NCI-H2171 (cell line): ENCODE data around the gene CLEC16A.
A peak's percentile ranks its signal among the peaks of the same experiment; 100 is the strongest.

Experiments used
- DNase-seq: peaks from one replicate; lab custom pipeline; 2025; lab: John Stamatoyannopoulos, UW

Gene CLEC16A

DNA sequence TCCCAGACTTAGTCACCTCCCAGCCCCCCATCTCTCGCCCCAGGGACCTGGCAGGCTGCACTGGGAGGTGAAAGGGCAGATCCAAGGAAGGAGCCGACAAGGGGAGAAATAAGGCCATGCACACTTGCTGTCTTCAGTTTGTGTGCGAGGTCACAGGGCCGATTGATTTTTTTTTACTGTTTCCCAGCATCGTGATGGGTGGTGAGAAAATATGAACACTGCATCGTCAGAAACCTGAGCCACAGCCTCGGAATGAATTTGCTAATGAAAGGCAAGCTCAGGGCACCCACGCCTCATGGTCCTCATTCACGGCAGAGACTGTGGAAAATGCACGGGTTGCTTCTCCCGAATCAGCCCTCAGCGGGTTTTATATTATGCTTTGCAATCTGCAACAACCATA is 213.7 kb downstream of the CLEC16A start:
- no peak for DNase-seq

DNA sequence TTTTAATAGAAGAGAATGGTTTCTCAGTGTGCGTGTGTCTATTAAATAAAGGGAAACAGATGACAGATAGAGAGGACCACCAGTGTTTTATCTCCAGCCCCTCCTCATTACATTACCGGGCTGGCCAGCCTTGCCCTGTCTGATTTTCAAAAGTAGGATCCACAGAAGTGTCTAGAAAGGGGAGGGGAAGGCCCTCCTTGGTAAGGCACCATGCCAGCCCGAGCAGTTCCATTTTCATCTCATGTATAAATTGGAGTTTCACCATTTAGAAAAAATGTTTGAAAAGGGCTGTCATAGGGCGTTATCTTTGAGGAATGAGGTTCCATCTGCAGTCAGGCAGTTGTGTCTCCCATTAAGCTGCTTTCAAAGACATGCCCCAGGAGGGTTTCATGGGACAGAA is 214.9 kb downstream of the CLEC16A start:
- no peak for DNase-seq

DNA sequence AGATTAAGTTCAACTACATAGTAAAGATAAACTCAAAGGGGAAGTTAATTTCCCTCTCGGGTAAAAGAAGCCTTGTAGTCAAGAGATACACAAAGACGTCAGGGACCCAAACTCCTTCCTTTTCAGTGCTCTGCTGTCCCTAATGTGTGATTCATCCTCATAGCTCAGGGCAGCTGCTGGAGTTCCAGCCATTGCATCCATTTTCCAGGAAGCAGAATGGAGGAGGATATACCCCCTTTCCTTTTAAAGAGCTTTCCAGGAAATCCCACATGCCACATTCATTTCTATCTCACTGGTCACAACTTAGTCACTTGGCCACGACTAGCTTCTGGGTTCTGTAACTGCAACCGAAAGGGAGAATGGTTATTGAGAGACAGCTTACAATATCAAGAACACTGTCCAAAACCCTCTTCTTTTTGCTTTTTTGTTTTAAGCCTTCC is 216.3 kb downstream of the CLEC16A start:
- no peak for DNase-seq

DNA sequence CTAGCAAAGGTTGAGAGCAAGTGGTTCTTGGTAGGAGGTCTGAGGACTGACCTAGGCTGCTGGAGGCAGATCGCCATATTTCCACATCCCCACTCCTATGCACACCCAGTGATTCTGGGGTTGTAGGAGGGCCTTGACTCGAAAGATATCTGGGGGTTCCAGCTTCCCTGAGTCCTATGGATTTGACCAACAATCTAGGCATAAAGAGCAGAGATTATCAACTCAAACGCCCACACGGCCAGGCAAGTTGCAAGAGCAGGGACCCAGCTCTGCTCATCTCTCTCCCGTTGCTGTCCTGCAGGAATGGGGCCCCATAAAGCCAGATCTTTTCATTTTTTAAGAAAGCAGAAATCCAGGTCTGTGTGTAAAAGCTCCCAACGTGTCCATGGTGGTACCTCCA is 217.1 kb downstream of the CLEC16A start:
- DNase-seq, result no peak

DNA sequence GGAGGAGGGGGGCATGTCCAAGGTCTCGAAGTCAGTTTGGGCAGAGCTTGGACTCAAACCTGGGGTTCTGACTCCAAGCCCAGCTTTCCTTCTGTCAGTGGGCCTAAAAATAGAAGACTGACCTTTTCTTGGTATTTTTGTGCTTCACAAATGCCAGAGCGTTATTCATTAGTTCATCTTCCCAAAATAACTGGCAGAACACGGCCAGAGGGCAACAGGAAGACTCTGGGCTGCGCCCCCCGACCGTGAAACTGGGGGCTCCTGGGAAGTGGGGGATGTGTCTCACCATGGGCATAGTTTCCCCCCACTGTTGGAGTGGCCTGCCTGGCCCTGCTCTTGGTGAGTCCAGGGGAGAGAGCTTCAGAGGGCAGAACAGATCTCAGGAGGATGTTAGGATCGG is 217.6 kb downstream of the CLEC16A start:
- no peak for DNase-seq

DNA sequence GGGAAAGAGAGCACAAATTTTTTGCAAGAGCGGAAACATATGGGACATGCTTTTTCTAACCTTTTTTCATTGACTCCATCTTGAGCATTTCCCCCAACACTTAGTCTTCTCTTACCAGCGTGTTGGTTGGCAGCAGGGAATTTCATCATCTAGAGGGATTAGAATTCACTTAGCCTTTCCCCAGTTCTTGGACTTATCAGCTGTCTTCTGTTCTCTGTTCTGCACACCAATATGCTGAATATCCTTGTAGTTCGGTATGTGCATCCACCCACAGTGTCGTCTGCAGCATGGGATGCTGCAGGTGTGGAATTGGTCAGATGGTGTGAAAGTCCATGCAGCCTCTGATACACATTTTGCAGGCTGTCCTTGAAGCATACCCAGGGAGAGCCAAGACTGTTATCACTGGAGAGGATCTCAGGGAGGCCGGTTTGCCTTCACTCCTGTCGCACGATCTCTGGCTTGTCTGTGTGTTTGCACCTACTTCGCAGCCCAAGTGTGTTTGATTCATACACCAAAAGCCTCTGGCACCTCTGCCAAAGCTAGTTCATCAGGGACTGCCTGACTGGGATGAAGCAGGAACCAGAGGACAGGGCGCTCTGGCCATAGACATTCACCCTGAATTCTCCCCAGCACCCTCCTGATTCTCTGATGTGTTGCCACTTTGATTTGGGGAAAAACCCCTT is 218.4 kb downstream of the CLEC16A start:
- no peak for DNase-seq

DNA sequence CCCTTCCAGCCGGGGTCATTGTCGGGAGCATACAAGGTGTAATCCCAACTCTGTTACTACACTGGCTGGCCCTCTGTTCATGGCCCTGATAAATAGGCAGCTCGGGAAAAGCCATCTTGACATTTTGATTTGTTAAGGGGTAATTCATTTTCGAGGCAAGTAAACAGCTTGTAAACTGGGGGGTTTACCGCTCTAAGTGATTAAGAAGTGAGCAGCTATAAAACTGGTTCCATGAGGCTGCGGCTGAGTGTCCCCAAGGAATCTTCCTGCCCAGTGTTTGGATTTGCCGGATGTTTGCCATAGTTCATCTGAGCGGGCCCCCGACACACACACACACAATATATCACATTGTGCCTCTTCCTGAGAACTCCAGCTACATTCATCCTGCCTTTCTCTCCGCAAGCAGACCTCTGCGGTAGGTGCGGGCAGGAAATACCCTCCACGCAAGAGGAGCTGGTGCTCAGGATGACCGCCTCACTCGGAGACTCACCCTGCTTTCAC is 219.4 kb downstream of the CLEC16A start:
- DNase-seq, result no peak

DNA sequence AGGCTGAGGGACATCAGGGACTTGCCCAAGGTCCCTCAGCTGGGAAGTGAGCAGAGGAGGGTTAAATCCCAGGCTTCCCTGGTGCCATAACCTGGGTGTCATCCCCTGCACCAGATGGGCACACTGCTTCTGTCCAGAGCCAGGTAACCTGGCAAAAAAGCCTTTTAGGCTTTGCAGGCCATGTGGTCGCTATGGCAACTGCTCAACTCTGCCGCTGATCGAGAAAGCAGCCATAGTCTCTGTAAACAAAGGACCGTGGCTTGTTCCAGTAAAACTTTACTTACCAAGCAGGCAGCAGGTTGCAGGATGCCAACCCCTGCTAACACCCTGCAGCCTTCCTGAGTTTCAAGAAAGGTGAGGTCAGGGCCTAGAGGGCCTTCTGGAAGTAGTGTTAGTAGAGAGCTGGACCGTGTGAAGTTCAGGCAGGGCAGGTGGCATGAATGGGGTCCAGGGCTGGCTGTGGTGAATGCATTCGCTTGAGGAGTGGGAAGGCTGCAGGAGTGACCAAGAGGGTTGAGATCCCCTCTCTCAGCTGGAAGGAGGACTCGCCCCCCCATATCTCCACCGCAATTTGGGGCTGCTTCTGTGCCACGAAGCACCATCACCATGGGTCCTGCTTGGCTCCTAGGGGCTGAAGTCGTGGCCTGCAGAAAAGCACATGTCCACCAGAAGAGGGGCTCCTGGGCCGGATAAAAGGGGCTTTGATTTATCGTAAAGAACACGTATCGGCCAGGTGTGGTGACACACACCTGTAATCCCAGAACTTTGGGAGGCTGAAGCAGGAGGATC is 220.3 kb downstream of the CLEC16A start:
- no peak for DNase-seq

DNA sequence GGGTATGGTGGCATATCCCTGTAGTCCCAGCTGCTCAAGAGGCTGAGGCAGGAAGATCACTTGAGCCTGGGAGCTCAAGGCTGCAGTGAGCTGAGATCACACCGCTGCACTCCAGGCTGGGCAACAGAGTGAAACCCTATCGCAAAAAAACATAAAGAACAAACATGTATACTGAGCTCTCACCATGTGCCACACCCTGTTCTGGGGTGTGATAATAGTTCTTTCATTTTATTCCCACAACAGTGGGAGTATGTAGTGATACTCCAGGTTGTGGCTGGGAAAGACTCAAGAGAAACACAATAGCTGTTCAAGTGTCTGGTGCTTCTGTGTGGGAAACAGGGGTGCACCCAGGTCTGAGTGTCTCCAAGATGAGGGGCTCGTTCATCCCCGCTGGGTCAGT is 221.0 kb downstream of the CLEC16A start:
- no peak for DNase-seq

DNA sequence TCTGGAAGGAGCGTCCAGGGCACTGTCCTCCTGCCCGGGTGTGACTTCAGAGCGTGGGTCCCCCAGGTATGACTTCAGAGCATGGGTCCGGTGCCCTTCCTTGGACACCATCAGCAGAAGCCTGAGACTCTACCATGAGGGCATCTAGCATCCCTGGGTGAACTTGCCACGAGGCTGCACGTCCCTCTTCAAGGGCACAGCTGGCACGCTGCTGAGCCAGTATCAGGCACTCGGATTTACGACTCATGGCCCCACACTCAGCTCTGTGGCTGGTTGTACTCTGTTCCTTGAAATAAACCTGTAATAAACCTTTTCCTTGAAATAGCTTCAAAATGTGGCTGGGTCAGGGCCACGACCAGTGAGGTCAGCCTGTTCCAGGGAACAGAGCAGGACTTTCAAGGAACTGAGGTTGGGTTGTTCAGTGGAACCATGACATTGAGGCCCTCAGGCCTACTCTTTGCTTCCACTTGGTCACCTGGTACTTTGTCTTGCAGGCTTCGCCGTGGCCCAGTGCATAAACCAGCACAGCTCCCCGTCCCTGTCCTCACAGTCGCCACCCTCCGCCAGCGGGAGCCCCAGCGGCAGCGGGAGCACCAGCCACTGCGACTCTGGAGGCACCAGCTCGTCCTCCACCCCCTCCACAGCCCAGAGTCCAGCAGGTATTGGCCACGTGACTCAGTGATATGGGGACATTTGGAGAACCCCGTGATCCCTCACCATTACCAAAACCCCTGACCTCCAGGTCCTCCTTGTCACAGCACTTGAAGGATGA is 221.7 kb downstream of the CLEC16A start:
- DNase-seq, result no peak

DNA sequence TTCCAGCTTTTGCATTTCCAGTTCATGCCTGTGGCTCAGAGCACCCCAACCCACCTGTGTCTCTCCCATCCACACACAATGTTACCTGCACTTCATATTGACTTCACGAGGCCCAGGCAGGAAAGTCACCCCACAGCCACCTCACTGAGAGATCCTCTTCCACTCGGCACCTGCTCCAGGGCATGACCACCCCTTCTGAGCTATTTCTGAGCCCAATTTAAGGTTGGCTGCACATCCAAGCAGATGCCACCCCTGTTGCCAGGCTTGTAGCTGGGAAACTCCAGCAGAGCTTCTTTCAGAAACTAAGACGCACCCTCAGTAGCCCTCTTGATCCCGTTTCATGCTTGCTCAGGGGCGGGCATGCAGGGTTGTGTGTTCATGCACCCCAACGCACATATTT is 223.2 kb downstream of the CLEC16A start:
- DNase-seq, result no peak

DNA sequence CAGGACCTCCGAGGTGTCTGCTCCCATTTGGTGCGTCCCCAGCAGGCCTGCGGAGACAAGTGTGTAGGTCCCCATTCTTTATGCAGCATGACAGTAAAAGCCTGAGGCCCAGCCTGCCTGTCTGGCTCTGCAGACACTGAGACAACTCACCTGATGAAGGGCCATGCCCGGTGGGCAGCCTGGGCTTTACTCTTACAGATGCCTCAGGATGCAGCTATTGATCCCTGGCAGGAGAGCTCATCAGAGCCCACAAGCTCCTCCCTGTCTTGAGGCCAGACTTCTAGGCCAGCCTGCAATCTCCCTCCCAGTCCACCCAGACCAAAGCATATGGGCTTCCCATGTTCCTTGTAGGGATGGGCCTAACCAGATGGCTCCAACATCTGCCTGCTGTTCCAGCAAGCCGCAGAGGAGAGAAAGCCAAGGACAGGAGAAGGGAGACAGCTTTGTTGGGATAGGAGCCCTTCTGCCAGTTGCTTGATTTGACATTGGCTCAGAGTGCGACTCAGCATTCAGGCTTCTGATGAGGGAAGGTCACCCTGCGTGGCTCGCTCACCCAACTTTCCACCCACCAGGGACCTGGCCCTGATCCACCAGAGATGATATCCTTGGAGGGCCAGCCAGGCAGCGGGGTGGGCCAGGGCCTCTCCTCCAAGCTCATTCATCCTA is 224.2 kb downstream of the CLEC16A start:
- peak; percentile 83 for DNase-seq

DNA sequence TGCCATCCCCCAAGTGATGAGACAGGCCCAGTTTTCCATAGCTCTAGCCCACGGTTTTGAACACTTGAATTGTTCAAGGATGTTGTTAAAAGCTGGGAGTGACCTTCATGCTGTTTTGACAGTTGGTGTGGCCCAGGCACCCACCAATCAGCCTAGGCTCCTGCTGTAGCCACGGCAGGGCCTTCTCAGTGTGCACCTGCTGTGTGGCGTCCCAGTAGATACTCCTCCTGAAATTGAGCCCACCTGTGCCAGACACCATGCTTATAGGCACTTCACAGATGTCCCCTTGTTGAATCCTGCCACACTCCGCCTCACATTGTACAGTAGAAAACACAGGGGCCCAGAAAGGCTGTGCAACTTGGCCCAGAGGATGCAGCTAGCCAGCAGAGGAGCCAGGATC is 225.3 kb downstream of the CLEC16A start:
- peak; percentile 30 for DNase-seq

DNA sequence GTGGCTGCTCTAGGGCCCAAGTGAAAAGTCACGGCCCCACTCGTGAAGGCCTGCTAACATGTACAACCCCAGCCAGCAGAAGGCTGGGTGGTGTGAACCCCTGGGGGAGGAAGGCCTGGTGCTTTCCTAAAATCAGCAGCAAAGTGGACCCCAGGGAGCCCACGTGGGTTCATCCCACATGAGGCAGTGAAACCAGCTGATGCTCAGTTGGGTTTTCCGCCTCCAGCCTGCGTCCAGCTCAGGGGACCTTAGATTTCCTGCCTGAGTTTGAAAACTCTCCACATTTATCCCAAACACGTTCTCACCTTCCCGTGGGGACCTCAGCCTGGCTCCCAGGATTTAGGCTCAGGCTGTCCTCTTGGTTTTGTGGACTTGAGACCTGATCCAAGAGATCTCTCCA is 225.8 kb downstream of the CLEC16A start:
- no peak for DNase-seq

DNA sequence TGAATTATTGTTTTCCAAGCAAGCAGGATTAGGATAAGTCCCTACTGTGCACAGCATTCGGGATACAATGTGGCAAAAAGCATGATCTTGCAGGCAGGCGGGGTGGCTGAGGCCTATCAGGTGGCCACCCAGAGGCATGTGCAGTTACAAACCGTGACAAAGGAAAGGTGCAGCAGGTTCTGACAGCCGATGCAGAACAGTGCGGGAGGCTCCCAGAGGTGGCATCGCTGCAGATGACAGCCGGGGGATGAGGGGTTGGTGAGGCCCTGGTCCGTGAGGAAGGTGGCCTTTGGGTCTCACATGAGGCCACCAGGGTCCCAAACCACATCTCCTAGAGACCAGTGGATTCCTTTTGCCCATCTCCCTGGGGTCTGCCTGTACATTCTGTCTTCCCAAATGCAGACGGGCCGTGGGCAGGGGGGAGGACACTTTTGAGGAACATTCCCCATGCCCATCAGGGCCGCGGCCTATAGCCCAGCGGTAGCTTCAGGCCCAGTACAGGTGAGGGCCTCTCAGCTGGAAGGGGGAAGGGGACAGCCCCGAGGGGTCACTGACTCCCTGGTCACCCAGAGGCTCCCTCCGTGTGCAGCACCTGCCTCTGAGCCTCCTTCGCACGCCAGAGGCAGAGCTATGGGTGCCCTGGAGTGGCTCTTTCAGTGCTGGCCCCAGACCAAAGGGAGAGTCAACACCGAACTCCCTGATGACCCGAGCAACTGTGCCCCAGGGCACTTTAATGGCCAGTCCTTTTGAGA is 226.5 kb downstream of the CLEC16A start:
- DNase-seq, result no peak

DNA sequence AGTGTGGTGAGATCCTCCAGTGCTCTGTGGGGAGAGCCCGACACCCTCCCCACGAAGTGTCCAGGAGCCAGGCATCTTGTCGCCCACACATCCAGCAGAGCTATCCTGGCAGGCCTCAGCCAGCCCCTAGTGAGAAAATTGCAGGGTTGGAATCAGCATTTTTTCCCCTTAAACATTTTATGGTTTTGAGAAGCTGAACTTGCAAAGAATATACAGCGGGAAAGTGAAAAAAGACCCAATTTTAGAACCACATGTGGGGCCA is 227.0 kb downstream of the CLEC16A start:
- no peak for DNase-seq

DNA sequence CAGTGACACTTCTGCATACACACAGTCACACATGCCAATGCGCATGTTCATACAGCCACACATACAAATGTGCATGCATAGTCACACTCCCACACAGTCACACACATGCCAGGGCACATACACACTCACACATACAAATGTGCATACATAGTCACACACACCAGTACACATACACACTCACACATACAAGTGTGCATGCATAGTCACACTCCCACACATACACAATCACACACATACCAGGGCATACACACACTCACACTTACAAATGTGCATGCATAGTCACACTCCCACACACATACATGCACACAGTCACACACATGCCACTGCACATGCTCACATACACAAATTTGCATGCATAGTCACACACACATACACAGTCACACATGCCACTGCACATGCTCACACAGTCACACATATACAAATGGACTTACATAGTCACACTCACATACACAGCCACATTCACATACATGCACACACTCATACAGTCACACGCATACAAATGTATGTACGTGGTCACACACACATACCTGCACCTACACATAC is 227.5 kb downstream of the CLEC16A start:
- no peak for DNase-seq

DNA sequence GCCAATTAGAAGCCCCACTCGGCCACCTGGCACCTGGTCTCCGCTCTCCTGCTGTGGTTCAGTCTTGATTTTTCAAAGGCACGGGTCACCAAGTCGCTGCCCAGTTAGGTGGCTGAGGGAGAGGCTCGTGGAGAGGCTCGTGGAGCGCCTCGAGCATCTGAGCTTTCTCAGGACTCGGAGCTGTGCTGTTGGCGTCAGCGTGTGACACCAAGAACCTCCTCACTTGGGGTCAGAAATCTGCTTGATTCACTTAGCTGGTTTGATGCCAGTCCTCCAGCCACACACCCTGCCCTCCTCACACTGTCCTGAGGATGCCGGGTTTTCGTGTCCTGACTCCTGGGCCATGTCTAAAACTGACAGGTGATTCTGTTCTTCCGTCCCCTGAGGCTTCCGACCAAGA is 229.1 kb downstream of the CLEC16A start:
- no peak for DNase-seq

DNA sequence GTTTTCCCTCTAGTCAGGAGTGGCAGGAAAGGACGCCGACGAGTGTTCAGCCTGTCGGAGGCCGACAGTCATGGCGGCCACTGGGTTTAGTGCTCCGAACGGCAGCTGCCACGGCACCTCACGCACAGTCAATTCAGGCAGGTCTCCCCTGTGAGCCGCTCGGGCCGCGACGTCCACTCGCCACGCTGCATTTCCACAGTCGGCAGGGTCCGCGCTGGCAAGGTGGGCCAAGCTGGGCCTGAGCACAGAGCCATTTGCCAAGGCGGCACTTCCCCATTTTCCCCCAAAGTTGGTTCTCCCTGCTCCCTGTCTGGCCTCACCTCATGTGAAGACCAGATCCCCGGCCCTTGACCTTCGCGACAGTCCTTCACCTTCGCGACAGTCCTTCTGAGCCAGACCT is 229.8 kb downstream of the CLEC16A start:
- DNase-seq, result no peak

DNA sequence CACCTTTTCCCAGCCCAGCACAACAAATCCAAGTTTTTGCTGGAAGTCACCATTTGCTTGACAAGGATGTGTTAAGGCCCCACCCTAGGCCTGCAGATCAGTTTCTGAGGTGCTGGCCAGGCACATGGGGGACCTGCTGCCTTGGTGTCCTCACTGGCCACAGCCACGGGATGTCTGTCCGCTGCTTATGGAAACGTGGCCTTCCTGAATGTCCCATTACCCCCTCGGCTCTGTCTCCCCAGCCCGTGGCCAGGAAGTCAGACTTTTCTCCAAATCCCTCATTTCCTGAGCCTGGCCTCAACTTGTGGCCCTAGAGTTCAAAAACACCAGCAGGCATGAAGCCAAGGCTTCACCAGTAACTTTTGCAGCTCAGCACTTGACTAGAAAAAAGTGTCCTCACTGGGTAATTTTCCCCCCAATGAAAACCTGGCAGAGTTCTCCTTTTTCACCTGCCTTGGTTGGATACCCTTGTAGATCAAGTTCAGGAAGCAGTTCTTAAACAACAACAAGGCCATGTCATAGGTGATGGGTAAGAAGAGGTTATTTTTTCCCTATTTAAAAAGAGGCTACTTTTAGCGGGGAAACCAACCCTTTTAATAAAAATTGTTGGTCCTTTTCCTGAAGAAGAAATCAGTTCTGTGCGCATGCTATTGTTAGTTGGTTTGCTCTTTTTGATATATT is 230.9 kb downstream of the CLEC16A start:
- no peak for DNase-seq

DNA sequence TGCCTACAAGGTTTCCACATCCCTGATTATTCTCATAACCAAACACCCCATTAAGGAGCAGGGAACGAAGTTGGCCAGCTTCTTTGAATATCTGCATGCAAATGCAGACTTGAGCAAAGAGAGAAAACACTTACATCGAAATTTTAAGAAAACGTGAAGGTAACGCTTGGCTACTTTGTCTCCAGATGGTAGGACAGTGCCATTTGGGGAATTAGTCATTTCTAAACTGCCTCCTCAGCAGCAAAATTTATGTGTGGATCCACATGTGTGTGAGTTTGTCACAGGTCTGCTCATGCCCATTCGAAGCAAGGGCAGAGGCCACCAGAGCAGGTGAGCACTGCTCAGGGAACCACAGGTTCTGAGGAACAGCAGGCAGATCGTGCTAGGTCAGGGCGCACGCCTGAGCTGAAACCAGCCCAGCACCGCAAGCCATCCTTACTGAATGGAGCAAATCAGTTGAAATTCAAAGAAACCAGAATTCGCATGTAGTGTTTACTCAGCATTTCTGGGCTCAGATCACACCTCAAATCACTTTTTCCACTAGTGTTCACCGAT is 231.5 kb downstream of the CLEC16A start:
- no peak for DNase-seq
